HG03520 (cell line): ENCODE results near the gene MICAL2.

Experiments
- ATAC-seq: cut with Tn5 transposase; IDR thresholded peaks from one replicate; pipeline ENCODE4 v1.9.1; 2021; ENCODE audit warnings: mild to moderate bottlenecking, moderate library complexity; ENCODE audit not compliant: unreplicated experiment

The MICAL2 gene

DNA sequence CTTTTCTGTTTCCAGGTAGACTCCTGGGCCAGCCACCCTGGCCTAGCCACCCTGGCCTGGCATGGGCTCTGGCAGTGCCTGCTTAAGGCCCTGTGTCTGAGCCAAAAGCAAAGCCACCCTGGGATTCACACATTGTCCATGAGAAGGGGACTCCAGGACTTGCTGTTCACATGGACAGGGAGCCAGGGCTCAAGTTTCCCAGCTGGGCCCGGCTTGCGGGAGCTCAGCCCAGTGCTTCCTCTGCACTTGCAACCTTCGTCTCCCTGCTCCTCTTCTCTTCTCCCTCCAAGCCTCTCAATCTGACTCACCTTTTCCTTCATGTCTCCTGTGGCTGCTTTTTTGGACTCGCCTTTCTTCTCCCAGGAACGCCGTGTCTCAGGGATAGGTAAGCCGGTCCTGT, 130.3 kb downstream of the MICAL2 start:
- no peak for ATAC-seq

DNA sequence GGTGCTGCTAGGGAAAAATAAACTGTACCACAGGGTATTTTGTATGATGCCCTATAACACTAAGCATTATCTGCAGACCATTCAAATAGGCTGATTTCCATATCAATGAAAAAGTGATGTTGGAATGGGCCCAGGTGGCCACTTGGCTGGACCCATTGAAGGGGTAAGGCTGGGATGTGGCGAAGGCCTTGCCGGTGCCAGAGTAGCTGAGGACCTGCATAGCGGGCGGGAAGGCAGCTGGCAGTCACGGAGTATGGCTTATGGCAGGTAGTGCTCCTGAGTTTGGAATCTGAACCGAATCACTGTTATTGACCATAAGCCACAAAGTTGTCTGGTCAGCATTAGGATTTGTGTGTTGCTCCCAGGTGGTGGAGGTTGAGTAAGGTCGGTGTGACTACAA, 131.0 kb downstream of the MICAL2 start:
- ATAC-seq = no peak

DNA sequence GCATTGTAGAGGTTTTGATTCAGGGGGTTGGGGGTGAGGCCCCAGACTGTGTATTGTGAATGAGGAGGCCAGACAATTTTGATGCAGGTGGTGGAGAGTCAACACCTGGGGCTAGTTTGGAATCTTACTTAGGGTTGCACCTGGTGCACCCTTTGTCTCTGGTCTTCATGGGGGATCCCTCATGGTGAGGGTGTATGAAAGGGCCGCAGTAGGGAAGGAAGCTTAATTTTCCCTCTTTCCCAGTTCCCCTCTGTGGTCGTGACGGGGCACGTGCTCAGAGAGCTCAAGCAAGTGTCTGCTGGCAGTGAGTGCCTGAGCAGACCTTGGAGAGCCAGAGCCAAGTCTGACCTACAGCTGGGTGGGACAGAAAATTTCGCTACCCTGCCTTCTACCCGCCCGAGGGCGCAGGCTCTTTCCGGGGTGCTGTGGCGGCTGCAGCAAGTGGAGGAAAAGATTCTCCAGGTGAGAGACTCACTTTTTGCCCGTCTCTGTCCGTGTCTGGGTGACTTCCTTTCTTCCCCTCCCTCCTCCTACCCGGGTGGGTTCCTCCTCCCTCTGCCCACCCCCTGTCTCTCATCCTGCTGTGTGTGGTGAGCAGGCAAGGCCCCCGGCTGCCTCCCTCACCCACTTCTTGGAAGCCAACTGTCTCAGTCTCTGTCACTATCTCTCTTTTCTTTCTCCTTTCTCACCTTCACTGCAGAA, 131.7 kb downstream of the MICAL2 start:
- no peak for ATAC-seq

DNA sequence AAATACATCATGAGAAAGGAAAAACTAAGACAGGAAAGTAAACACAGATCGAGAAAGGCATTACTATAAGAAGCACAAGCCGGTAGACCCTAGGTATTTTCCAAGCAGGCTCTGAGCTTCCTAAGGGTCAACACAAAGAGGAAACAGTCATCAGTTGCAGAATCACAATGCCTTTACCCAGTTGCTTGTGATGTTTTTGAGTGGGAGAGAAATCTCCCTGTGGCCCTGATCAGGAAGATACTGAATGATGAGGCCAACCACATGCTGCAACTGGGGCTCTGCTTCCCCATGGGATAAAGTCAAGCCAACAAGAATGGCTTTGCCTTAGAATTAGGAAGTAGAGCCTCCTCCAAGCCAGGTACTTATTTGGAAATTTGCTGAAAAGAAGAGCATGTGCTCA, 132.6 kb downstream of the MICAL2 start:
- no peak for ATAC-seq

DNA sequence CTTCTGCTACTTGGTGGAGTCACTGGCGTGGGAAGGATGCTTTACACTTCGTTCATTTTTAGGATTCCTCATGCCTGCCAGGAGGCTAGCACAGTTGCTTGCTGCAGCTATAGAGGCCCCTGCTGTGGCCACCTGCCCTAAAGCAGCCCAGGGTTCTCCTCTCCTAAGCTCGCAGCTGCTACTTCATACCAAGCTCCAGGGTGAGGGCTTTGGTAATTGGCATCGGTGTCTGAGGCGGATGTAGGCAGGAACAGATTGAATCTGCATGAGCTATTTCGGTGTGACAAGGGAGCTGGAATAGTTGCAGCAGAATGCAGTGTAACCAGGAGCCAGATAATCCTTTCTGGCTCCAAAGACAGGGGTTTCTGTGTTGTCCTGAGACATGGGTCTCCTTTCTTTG, 133.1 kb downstream of the MICAL2 start:
- no peak for ATAC-seq

DNA sequence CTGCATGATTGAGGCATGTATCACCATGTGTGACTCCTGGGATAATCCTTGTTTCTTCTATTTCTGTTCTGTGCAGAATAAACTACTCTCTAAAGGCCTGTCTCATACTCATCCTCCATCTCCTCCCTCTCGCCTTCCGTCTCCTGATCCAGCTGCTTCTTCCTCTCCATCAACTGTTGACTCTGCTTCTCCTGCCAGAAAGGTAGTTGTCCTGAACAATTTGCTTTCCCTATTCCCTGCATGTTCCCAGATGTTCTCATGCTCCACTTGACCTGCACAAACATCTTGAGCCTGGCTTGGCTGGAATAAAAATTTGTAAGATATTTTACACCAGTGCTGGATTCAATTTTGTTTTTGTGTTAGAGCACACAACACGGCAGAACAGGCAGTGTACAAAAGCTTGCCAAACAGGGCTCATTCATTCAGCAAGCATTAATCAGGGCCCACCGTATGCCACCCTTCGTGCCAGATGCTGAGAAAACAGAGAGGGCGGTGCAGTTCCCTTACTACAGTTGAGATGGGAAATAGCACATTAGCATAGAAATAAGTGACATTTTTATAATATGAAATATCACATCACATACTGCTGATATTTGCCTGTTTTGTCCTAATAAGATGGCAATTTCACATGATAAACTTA, 133.6 kb downstream of the MICAL2 start:
- no peak for ATAC-seq

DNA sequence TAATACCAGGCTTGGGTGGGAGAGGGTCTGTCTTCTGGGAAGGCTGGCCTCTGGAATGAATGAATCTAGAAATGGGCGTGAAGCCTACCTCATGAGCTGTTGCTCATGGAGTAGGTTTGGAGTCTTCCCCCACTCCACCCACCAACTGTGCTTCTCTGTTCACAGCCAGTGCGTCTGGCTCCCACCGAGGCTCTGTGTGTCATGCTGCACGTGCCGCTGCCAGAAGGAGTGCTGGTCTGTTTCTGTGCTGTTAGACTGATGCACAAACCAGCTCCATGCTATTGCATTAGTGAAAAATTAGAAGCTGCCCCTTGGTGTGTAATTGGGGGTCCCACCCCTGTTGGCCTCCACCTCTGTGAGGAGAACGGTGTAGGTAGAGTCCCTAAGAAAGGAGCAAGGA, 134.7 kb downstream of the MICAL2 start:
- ATAC-seq = no peak

DNA sequence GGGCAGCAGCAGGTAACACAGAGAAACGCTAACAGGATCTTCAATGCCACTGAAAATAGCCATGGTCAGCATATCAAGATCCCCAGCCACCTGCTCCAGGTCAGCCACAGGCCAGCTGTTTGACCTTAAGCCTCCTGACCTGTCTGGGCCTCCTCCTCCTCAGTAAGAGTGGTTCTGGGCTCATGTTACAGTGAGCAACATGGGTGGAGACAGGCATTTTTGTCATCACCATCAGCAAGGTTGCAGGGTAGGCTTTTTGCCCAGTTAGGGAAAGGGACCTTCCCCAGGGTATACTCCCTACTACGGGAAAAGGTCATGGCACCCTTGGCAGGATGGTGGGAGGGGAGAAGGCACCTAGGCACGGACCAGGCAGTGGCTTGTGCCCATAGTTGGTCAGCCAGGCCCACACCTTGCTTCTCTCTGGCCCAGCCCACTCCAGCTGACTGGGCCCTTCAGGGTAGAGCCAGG, 135.2 kb downstream of the MICAL2 start:
- ATAC-seq = no peak

DNA sequence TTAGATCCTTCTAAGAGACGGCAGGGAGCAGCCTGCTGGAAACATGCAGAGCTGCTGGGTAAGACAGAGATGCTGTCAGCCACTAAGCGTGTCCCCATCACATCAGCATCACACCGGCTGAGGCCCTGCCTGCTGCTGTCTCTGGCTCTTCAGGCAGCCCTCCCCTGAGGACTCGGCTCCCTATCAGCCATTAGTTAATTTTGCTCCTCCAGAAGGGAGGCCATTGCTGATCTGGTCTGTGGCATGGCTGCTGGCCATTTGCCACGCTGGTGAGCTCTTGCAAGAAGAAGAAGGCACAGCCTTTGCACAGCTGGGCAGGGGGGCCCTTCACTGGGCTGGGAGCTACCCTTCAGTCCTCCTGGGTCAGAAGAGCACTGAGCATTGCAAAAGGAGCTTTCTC, 135.8 kb downstream of the MICAL2 start:
- no peak for ATAC-seq

DNA sequence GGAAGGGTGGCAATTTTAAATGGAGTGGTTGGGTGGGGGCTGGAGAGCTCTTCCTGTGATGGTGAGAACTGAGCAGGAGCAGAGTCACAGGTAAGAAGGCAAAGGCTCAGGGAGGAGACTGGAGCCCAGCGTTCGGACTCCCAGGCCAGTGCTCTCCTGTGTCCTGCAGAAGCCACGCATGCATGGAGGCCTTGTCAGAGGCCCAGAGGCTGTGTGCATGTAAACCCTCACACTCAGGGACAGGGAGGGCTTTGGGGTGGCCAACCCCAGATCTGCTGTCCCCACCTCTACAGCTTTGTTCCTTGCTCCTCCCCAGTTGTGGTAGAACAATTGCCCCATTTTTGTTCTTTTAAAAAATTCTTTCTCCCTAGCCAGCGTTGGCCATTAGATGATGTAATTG, 136.6 kb downstream of the MICAL2 start:
- no peak for ATAC-seq

DNA sequence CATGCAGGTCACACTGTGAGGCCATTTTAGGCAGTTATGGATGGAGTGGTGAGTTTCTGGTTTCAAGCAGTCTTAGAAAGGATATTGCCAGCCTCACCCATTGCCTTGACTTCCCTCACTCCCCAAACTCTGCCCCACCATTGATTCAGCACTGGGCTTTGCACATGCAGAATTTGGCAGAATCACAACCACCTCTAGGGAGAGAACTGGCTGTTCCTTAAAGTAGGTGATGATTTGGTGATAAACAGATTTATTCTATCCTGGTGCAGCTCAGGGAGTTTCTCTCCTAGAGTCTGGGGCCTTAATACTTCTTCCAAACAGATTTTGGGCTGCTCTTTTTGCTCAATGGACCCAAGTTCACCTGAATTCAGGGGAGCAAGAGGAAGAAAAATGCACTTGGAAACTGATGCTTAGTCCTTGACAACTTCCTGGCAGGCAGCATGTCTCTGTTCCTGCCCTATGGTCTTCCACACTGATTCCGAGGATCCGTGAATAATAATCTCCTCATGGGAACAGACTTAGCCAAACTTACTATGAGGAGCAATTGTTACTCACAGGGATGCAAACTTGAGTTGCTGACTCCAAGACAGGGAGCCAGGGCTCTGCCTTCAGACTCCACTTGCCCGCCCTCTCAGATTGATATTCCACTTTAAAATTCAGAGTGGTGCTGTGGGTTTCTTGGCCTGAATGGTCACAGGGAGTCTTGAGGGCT, 137.3 kb downstream of the MICAL2 start:
- no peak for ATAC-seq

DNA sequence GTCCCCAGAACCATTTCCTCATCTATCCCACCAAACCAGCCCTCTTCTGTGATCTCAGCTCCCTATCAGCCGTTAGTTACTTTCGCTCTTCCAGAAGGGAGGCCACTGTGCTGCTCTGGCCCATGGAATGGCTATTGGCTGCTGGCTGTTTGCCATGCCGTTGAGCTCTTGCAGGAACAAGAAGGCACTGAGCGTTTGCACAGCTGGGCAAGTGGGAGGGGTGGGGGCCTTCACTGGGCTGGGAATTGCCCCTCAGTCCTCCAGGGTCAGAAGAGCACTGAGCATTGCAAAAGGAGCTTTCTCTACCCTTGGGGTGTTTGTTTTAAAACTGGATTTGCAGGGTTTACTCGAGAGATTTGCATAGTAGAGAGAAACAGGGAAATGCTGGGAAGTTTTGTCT, 137.9 kb downstream of the MICAL2 start:
- ATAC-seq = no peak

DNA sequence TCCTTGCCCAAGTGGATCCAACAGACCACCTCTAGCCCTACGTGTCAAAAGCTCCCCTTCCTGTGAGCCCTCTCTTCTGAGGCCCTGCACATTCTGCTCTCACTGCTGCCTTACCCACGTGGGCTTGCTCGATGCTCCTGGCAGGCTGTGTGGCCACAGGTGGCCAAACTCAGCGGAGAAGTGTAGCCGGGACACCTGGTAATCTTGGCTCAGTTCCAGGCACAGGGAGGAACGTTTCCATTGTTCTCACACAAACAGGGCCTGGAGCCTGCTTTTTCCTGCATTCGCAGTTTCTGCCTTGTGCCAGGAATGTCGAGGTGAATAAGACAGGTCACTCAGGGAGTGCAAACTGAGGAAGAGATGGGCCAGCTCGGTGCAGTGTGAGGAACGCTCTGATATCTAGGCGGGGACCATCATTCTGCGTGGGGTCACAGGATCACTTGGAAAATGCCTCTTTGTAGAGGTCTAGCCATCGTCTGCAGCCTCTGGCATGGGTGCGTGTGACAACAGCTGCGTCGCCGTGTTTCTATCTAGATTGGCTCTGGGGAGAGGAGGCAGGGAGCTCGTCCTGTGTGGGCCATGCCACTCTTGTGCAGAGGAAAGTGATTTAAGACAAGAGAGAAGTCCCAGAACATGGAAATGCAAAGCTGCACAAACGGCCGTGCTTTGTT, 139.3 kb downstream of the MICAL2 start:
- no peak for ATAC-seq

DNA sequence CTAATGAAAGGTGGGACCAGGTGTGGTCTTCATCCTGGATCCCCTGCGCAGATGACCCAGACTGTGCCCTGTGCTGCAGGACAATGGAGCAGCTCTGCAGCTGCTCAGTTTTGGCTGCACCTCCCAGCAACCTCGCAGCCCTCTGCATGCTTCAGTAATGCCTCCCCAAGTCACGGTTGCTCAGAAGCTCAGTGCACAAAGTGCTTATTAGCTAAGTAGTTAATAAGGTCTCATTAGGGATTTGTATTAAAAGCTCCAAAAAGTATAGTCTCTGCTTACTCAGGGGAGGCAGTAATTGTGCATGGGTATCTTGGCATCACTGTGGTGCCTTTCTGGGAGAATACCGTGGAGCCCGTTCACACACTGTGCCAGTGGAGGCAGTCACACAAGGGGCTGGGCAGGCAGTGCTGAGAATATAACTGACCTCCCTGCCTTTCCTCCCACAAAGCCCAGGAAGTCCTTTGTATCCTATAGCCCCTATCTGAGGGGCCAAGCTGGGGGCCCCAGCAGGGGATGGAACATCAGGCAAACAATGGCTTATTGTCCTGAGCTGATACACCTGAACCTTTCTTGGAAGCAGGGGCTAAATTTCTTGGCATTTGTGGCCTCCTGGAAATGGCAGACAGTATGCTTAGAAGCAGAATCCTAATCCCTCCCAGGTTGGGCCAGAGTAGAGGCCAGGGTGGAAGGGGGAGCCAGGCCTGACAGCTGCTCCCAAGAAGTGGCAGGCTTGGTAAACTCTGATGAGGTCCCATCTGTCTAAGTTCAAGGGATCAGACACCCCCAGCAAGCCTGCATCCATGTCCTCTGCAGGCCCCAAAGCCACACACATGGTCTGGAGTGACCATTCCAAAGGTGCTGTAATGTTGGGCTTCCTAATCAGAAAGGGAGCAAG, 141.5 kb downstream of the MICAL2 start:
- no peak for ATAC-seq

DNA sequence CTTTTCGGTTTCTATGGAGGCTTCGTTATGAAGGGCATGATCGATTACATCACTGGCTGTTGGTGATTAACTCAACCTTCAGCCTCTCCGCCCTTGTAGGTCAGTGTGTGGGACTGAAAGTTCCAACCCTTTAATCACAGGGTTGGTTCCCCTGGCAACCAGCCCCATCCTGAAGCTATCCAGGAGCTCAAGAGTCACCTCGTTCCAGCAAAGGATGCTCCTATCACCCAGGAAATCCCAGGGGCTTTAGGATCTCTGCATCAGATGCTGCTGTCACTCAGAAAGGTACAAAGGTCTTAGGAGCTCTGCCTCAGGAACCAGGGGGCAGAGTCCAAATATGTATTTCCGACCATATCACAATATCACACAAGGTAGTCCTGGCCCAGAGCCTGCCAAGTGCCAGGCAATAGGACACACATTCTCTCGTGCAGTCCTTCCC, 143.5 kb downstream of the MICAL2 start:
- ATAC-seq = no peak

DNA sequence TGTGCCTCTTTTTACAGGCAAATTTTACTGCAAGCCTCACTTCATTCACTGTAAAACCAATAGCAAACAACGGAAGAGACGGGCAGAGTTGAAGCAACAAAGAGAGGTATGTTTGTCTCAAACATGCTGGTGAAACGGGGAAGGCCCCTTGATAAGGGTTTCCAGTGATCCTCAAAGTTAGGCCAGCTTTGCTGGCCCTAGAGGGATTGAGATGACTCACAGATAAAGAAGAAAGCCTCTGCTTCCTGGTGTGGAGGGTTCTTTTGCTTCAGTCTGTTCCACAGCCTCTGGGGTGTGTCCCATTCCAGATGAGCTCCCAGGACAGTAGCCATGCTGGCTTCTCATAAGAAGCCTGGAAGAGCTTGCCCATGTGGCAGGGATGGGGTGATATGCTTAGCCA, 148.1 kb downstream of the MICAL2 start:
- ATAC-seq = no peak

DNA sequence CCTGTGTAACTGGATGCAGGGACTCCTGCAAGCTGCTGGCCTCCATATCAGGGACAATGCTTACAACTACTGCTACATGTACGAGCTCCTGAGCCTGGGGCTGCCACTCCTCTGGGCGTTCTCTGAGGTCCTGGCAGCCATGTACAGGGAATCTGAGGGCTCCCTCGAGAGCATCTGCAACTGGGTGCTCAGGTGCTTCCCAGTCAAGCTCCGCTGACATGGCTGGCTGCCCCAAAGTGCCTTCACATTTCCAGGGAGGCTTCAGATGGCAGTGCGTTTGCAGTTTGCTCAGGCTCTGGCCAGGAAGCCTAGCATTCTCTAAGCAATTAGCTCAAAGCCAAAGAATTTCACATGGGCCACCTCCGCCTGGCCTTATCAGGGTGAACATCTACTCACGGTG, 149.6 kb downstream of the MICAL2 start:
- ATAC-seq = no peak

DNA sequence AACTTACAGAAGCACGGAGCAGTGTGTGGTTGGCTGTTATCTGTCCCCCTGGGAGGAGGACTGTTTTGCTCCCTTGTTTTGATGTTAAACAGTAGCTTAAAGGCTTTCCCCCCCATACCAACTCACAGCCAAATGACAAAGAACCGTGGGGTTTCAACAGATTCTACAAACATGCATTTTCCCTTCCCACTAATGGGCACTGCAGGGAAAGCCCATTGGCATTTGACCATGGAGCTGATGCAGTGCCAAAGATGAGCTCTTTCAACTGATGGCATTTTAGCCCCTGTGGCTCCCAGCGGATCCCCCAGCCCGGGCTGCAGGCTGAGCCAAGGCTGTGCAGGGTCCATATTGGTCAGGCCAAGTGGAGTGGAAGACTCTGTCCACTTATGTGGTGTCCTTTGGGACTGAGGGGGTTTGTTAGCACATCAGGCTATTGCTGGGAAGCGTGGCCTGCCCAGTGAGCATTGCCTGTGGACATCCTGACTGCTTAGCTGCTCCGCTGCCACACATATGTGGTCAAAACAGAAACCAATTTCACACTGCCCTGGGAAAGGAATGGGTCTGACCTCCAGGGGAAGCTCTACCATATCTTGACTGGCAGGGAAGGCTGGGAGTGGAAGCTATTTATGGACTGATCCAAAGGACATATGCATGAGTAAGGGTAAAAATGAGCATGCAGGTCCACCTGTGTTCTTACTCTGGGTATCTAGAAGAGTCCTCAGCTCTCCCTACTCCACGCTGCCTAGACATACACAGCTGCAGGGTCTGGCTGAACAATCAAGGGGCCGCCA, 150.5 kb downstream of the MICAL2 start:
- ATAC-seq = no peak

DNA sequence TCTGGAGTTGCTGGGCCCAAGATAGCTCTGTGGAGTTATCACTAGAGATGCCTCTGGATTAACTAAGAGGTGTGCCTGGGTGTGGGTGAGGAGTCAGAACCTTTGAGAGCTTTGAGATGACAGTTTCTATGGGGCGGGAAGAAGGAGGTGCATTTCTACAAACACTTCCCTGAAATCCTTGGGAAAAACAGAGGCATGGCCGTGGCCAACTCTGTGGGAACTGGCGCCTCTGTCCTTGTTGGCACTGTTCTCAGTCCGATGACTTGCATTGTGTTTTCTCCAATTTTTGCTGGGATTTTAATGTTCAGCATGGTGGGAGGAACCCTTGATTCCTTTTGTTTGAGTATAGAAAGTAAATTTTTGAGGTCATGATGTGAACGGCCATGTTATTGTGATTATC, 151.2 kb downstream of the MICAL2 start:
- ATAC-seq = no peak
